Loucy (cell line): ENCODE data around the gene TSGA10.

Experiments
- H2AFZ ChIP-seq: fragments of 200-600 bp; sonication (generic); 2 replicates; pipeline ENCODE4 v1.6.0; 2016; ENCODE audit warnings: antibody characterized with exemption, mild to moderate bottlenecking, low read length, moderate library complexity
- H3F3A ChIP-seq: fragments of 200-600 bp; 2 replicates; pipeline ENCODE4 v1.6.0; 2016; ENCODE audit warnings: antibody characterized with exemption, low read depth, mild to moderate bottlenecking
- H3K27me3 ChIP-seq: fragments of 200-600 bp; sonication (generic); 2 replicates; pipeline ENCODE4 v1.6.1; 2014; ENCODE audit warnings: low read length, mild to moderate bottlenecking; ENCODE audit not compliant: insufficient read depth, poor library complexity, severe bottlenecking
- H3K36me3 ChIP-seq: fragments of 200-600 bp; sonication (generic); 2 replicates; pipeline ENCODE4 v1.6.1; 2016; ENCODE audit warnings: low read length; ENCODE audit not compliant: insufficient read depth
- H3K4me1 ChIP-seq: fragments of 200-600 bp; sonication (generic); 2 replicates; pipeline ENCODE4 v1.5.1; 2014; ENCODE audit warnings: low read length, mild to moderate bottlenecking; ENCODE audit not compliant: insufficient read depth, poor library complexity, severe bottlenecking
- H3K4me2 ChIP-seq: fragments of 200-600 bp; sonication (generic); 2 replicates; pipeline ENCODE4 v1.6.0; 2014; ENCODE audit warnings: antibody characterized with exemption, low read length, low read depth, mild to moderate bottlenecking; ENCODE audit not compliant: poor library complexity, severe bottlenecking
- H3K4me3 ChIP-seq: fragments of 200-600 bp; sonication (generic); 2 replicates; pipeline ENCODE4 v1.5.1; 2014; ENCODE audit warnings: low read length, mild to moderate bottlenecking, mixed read lengths; ENCODE audit not compliant: poor library complexity, severe bottlenecking
- H3K79me2 ChIP-seq: fragments of 200-600 bp; sonication (generic); 2 replicates; pipeline ENCODE4 v1.6.1; 2014; ENCODE audit warnings: low read length; ENCODE audit not compliant: insufficient read depth
- H3K9ac ChIP-seq: fragments of 200-600 bp; sonication (generic); 2 replicates; pipeline ENCODE4 v1.6.0; 2014; ENCODE audit warnings: mild to moderate bottlenecking, low read depth, low read length, moderate library complexity; ENCODE audit not compliant: poor library complexity, severe bottlenecking
- H3K9me2 ChIP-seq: fragments of 200-600 bp; sonication (generic); replicated peaks from 2 replicates; pipeline ENCODE4 v1.6.1; 2016; ENCODE audit warnings: low read depth, low read length, mixed read lengths
- H3K9me3 ChIP-seq: fragments of 200-600 bp; sonication (generic); 2 replicates; pipeline ENCODE4 v1.6.1; 2014; ENCODE audit warnings: mild to moderate bottlenecking, antibody characterized with exemption, low read length, low read depth; ENCODE audit not compliant: insufficient read depth
- H4K20me1 ChIP-seq: fragments of 200-600 bp; sonication (generic); 2 replicates; pipeline ENCODE4 v1.6.0; 2014; ENCODE audit warnings: antibody characterized with exemption, low read length, mild to moderate bottlenecking; ENCODE audit not compliant: insufficient read depth, poor library complexity, severe bottlenecking
- CTCF ChIP-seq: fragments of 200-600 bp; sonication (generic); conservative IDR thresholded peaks from 2 replicates; pipeline ENCODE4 v1.5.1; 2014; ENCODE audit warnings: mild to moderate bottlenecking, antibody characterized with exemption, low read length
- EZH2phosphoT487 ChIP-seq: fragments of 200-600 bp; IDR thresholded peaks from 2 replicates; pipeline ENCODE4 v1.6.1; 2018; ENCODE audit warnings: antibody characterized with exemption, mild to moderate bottlenecking, moderate library complexity, borderline replicate concordance

Gene TSGA10

DNA sequence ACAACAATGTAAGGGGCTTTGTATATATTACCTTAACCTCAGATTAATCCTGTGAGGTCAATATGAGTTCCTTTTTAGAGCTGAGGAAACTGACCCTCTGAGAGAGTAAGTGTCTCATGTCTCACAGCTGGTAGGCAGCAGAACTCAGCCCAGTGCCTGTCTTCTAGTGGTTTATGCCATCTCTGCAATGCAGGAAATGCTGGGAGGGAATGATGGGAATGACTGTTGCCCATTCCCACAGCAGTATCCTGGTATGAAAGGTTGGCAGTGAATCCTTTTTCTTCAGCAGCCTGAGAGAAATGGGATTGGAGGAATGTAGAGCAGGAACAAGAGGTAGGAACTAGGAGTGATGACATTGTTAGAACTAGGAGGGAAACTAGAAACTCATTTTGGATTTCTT, 32.3 kb upstream of the TSGA10 start:
- Histone ChIP-seq H3K9me3 (no peaks in the 10 kb centered on the region), H3K9me2 (no peaks in the 10 kb centered on the region), H3K27me3 (no peaks in the 10 kb centered on the region), H3K9ac (no peak overlapping the region), H3K36me3 (peaks cover 10% of the 10 kb centered on the region; the same call in 1 of the 2 replicates), H3F3A (no peaks in the 10 kb centered on the region), H3K79me2 (peaks cover 35% of the 10 kb centered on the region), H4K20me1 (no peaks in the 10 kb centered on the region), H2AFZ (no peak overlapping the region), H3K4me3 (no peak overlapping the region), H3K4me1 (peaks cover 16% of the 10 kb centered on the region), H3K4me2 (no peak overlapping the region)
- no peak for TF ChIP-seq CTCF
- no peak for TF ChIP-seq EZH2phosphoT487

- Histone ChIP-seq H3K27me3 (no peaks in the 10 kb centered on the region), H3K4me3 (no peak overlapping the region), H3K79me2 (peaks cover 55% of the 10 kb centered on the region), H3K36me3 (peaks cover 7% of the 10 kb centered on the region; the same call in 1 of the 2 replicates), H2AFZ (no peak overlapping the region), H3F3A (no peaks in the 10 kb centered on the region), H3K4me2 (no peak overlapping the region), H3K9me2 (no peaks in the 10 kb centered on the region), H3K9ac (no peak overlapping the region), H3K4me1 (peaks cover 27% of the 10 kb centered on the region), H4K20me1 (peaks cover 7% of the 10 kb centered on the region), H3K9me3 (no peaks in the 10 kb centered on the region)
- TF ChIP-seq CTCF (no peak), EZH2phosphoT487 (no peak)
These were observed 30.1 kb upstream of the TSGA10 start for GRCh38 chr2:99184811-99185210.

DNA sequence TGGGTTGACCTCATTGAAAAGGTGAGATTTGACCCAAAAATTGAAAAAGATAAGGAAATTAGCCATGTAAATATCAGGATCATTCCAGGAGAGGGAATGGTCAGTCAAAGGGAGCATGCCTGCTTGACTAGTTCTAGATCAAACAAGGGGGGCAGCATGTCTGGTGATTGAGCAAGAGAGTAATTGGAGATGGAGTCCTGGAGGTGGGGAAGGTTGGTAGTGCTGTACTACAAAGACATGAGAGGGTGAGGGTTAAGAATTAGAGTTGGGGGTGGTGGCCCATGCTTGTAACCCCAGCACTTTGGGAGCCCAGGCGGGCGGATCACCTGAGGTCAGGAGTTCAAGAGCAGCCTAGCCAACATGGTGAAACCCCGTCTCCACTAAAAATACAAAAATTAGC, 28.3 kb upstream of the TSGA10 start:
- H3K4me3 ChIP-seq: peak overlapping the region; percentile 94
- H4K20me1 ChIP-seq: peaks cover 14% of the 10 kb centered on the region
- H3K79me2 ChIP-seq: peaks cover 71% of the 10 kb centered on the region
- peak overlapping the region; percentile 53 for H3K4me2 ChIP-seq
- no peaks in the 10 kb centered on the region for H3K27me3 ChIP-seq
- TF ChIP-seq CTCF (no peak), EZH2phosphoT487 (no peak)
- H2AFZ ChIP-seq: no peak overlapping the region
- H3K4me1 ChIP-seq: peaks cover 39% of the 10 kb centered on the region
- no peak overlapping the region for H3K9ac ChIP-seq
- H3K36me3 ChIP-seq: no peaks in the 10 kb centered on the region; the same call in 1 of the 2 replicates
- H3K9me3 ChIP-seq: no peaks in the 10 kb centered on the region
- no peaks in the 10 kb centered on the region for H3K9me2 ChIP-seq
- H3F3A ChIP-seq: no peaks in the 10 kb centered on the region
